Bone marrow (tissue), 2 donors: ENCODE measurements around the gene TMEM91.

Source experiments
- DNase-seq, 2 donors: peaks; one replicate each; lab custom pipeline; 2025; lab: John Stamatoyannopoulos, UW

The TMEM91 gene

DNA sequence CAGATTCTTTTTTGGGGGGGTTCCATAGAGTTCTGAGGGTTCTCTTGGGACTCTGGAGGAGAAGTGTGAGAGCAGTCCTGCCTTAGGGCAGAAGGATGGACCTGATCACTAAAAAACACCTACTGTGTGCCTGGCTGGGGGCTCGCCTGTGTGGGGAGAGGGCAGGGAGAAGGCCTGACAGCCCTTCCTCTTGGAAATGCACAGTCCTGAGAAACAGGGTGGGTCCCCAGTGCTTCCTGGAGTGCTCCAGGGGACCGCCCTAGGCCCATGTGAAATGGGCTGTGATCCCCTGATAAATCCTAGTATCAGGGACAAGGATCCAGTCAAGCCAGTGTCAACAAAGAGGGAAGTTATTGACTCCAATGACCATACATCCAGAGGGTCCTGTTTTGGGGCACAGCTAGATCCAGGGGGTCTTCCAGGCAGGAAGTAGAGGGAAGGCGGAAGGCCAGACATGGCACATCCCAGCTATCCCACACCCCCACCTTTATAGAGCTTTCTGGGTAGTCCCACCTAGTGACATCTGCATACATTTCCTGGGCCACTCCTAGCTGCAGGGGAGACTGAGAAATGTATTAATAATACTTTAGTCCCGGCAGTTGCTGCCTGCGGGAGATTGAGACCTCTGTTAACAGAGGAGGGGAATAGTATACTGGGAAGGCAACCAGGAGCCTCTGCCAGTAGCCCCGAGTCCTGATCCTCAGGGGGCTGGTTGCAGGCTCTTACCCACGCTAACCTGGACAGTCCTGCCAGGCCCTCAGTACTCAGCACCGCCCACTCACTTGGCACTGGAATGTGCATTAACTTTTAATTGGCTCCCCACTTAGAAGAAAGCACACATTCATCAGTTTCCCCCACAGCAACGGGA, 35.0 kb downstream of the TMEM91 start:
- DNase-seq = no peak

DNA sequence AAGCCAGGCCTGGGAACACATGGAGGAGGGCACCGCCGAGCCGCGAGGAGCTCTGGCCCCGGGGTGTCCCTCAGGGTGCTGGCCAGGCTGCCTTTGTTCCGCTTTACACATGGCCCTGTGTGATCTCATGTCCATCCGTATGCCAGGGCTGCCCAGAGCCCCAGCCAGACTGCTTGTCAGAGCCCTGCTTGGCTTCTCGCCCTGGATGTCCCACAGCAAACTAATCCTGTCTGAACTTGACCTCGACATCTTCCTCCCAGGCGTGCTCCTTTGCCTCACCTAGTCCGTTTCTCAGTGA, 35.6 kb downstream of the TMEM91 start:
- DNase-seq = no peak

DNA sequence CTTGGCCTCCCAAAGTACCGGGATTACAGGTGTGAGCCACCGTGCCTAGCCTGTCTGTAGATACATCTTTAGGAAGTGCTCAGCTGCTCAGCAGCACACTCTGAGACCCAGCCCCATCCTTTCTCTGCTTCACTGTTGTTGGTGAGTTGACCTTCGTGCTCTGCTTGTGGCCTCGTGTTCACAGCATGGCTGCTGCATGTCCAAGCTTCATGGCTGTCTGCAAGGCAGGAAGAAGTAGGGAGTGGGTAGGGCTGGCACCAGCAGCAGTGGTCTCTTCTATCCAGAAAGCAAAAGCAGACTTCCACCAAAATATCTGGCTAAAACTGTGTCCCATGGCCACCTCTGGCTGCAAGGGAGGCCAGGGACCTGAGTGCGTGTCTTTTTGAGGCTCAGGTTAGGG, 36.6 kb downstream of the TMEM91 start:
- no peak for DNase-seq

DNA sequence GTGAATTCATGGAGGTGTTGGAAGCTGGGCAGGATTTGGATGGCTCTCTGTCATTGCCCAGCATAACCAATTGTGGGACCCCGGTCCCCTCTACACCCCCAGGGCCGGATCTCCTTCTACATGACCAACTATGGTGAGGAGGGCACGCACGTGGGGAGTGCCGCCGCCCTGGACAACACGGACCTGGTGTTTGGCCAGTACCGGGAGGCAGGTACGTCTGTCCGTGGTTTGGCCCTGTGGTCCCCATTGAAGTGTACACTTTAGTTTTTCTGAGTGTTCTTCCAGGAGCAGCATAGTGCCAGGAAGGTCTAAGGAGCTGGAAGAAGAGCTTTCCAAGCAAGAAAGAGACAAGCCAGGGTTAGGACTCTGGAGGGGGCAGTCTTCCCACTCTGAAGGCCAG, 37.6 kb downstream of the TMEM91 start:
- DNase-seq = no peak

DNA sequence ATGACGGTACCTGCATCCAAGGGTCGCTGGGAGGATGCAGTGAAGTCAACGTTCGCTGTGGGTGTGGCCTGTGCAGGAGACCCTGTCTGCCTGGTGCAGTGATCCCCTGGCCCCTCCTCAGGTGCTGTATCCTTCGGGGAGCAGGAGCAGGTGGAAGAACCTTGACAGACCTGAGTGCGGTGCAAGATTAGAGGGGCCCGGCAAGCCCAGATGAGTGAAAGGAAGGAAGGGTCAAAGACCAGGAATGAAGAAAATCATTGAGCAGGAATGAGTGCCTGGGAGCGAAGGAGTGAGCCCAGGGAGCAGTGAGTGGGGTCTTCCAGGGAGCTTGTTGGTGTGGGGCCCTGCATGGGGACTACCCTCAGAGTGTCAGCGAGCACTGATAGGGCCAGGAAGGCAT, 38.1 kb downstream of the TMEM91 start:
- no peak for DNase-seq

DNA sequence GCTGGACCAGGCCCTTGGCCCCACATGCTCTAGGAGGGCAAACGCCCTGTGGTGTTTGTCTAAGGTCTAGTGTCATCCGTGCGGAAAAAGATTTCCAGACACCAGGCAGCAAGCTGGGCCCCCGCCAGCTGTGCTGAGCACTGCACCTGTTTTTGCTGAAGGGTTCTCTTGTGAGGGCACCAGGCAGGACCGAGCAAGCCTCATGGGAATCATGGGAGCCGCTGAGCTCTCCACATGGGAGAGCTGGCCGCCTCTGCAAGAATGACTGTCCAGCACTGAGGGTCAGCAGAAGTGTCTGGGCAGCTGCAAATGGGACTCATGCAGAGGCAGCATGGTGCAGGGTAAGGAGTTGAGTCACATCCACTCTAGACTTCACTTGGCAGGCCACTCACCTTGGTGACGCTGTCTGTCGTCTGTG, 38.8 kb downstream of the TMEM91 start:
- no peak for DNase-seq

DNA sequence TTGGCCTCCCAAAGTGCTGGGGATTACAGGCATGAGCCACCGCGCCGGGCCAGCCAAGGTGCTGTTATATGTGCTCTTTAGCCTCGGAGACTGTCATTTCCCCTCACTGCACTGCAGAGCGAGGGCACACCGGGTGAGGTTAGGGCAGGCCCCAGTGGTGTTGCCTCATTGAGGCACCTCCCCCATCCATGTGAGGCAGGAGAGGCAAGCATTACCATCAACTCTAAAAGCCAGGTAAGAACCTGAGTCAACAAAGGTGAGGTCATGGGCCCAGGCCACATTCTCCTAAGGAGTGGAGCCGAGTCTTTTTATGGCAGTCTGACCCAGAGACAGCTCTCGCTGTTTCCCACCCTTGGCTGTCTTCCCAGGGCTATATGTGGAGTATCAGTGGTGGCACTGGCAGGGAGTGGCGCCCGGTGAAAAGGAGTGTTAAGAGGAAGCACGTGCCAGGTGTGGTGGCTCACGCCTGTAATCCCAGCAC, 39.9 kb downstream of the TMEM91 start:
- DNase-seq = no peak

DNA sequence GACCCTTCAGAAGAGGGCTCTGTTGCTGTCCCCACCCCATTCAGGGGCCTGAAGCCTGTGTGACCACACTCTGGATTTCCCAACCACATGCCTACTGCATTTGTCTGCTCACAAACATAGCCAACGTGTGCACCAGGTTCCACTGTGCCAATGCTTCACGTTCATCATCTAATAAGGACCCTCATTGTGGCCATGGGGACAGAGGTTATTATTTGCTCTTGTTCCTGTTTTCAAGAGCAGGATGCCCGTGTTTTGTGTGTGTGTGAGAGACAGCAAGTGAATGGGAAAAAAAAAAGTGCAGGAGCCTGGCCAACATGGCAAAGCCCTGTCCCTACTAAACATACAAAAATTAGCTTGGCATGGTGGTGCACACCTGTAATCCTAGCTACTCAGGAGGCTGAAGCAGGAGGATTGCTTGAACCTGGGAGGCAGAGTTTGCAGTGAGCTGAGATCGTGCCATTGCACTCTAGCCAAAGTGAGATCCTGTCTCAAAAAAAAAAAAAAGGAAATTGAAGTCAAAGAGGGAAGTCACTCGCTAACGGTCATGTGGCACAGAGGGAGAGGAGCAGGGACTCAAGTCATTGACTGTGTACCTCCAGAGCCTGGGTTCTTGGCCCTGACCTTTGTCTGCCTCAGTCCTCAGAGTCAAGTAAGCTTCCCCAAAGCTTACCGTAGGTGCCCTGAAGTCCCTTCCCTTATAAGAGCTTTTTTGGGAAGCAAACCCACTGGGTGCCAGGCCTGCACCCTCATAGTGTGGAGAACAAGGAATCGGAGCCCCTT, 44.0 kb downstream of the TMEM91 start:
- DNase-seq = peak; percentile 16 to 79

DNA sequence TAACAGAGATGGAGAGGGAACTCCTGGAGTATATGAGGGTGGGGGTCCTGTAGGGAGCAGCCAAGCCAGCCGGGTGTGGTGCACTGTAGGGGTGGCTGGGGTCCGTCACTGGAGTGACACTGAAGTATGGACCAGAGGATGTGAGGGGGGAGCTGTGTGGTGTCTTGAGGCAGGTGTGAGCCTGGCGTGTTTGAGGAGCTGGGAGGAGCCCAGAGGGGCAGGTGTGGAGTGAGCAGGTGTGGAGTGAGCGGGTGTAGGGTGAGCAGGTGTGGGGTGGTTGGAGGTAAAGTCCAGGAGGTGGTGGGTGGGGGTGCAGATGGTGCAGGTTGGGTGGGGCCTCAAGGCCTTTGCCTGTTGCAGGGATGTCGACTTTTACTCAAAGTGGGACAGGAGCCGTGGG, 45.0 kb downstream of the TMEM91 start:
- DNase-seq = no peak

DNA sequence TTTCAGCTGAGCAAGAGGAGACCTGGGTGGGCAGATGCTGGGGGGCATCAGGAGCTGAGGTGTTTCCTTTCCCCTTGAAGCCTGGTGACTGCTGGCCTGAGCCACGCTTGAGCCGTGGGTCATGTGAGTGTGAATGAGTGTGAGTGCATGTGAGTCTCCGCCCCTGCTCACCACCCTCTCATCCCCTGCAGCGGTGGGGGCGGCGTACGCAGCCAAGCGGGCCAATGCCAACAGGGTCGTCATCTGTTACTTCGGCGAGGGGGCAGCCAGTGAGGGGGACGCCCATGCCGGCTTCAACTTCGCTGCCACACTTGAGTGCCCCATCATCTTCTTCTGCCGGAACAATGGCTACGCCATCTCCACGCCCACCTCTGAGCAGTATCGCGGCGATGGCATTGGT, 45.6 kb downstream of the TMEM91 start:
- DNase-seq = no peak

DNA sequence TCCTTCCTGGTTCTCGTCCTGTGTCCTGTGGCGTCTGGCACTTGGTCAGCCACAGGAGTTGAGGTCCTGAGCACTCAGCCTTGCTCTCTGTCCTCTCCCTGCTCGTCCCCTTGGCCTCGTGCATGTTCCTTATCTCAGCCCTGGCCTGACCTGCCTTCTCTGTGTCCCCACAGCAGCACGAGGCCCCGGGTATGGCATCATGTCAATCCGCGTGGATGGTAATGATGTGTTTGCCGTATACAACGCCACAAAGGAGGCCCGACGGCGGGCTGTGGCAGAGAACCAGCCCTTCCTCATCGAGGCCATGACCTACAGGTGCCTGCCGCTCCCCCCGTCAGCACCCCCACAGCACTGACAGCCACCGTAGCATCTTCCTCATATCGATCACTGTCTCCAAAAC, 46.1 kb downstream of the TMEM91 start:
- no peak for DNase-seq

DNA sequence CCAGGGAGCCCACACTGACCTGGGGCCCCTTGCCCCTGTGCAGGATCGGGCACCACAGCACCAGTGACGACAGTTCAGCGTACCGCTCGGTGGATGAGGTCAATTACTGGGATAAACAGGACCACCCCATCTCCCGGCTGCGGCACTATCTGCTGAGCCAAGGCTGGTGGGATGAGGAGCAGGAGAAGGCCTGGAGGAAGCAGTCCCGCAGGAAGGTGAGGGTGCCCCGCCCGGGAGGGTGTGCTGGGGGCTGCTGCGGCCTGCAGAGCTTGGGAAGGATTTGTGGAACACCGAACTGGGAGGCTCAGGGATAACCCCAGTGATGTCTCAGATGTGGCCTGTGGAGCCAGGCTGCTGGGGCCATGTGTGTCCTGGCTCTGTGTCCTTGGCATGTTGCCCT, 46.6 kb downstream of the TMEM91 start:
- no peak for DNase-seq

DNA sequence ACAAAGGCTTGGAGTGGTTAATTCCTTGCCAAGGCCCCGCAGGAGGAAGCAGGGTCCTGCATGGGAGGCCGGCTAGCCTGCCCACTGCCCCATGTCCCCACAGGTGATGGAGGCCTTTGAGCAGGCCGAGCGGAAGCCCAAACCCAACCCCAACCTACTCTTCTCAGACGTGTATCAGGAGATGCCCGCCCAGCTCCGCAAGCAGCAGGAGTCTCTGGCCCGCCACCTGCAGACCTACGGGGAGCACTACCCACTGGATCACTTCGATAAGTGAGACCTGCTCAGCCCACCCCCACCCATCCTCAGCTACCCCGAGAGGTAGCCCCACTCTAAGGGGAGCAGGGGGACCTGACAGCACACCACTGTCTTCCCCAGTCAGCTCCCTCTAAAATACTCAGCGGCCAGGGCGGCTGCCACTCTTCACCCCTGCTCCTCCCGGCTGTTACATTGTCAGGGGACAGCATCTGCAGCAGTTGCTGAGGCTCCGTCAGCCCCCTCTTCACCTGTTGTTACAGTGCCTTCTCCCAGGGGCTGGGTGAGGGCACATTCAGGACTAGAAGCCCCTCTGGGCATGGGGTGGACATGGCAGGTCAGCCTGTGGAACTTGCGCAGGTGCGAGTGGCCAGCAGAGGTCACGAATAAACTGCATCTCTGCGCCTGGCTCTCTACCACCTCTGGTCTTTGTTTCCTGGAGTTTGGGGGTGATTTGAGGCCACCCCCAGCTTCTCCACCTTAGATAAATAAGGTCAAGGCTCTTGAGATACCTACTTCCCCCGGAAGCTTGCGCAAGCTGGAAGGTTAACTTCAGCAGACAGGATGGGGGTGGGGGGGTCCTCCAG, 48.2 kb downstream of the TMEM91 start:
- DNase-seq = no peak

DNA sequence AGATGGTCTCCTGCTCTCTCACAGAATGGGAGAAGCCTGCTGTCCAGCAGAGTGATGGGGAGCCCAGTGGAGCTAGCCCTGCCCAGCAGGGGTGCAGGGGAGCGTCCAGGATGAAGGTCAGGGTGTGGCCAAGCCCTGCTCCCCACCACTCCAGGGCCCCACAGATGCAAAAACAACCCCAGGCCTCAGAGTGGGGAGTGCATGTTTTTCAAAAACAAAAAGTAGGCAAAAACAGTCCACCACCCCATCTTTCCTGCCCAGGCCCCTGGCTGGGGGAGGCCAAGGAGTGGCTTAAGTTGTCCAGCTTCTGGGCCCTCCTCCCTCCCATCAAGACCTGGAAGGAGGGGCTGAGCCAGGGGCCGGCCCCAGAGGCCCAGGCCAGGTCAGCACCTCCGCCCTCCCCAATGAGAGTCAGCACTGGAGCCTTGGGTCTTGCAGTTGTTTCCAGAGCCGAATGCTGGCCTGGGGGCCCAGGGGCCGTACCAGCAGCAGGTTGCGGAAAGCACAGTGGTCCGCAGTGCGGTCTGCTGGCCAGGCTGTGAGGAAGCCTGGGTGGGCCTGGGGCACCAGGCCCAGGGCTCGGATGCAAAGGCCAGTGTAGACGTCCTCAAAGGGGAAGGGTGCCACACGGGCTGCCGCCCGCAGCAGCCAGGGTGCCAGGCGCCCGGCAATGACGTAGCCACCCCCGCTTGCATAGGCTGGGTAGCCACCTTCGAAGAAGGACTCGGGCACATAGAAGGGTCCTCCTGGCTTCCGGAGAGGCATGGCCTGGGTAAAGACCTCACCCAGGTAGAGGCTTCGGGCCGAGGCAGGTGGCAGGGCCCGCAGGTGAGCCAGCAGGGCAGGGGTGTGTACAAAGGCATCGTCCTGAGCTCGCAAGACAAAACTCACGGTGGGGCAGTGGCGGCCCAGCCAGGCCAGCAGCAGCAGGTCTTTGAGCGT, 49.1 kb downstream of the TMEM91 start:
- DNase-seq = no peak

DNA sequence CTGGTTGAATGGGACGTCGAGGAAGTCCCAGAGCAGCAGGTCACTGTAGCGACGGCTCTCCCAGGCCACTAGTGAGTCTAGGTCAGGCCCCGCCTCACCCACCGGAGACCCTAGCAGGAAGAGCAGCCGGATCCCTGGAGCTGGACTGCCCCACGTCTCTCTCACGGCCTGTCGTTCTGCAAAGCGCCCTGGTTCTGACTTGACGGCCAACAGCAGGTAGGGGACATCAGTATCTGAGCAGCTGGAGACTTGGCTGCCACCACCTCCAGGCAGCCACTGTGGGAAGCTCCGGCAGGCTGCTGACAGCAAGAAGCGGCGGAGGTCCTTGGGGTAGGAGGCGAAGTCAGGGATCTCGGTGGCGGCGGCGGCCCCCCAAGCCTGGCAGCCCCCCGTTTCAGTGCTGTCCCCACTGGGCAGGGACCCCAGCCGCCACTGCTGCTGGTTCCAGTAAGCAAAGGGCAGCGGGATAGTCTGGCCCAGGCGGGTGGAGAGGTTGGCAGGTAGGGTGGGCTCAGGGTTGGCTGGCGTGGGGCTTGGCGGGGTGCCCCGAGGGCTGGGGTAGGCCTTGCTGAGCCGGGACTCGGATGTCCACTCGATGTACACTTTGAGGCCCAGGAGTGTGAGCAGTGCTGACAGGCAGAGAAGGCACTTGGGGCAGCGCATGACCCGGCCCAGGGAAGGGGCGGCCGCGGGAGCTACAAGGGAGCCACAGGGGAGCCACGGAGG, 49.9 kb downstream of the TMEM91 start:
- DNase-seq = no peak

DNA sequence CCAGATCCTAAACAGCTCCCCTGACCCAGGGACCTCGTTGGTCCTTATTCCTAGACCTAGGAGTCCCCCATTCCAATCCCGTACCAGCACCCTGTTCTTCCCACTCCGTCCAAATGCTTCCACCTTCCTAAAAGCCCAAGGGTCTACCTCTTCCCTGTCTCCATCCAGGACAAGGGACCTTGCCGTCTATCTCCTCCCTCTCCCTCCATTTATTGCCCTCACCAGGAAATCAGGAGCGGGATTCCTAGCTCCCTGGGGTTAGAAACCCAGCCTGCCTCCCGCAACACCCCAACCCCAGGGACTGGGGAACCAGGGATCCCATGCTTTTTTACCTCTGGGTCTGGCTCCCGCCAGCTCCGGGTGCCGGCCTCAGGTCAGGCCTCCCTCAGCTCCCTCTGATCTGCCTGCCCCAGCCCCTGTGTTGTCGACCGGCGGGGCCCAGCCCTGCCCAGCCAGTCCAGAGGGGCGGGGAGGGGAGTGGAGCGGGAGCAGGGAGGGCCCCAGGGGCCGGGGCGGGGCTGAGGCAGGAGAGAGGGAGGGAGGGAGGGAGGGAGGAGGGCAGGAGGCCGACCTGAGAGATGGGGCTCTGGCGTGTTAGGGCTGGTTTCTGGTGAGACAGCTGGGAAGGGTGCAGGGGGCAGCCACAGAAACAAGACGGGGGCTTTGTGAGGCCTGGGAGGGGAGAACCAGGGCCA, 50.8 kb downstream of the TMEM91 start, which contains the start of gene B3GNT8:
B3GNT8 (minus strand) TSS at position 423 of the 695 bp plus-strand sequence. CDS start 596 bp downstream, outside the sequence.
- peak; percentile 51 to 60 for DNase-seq

DNA sequence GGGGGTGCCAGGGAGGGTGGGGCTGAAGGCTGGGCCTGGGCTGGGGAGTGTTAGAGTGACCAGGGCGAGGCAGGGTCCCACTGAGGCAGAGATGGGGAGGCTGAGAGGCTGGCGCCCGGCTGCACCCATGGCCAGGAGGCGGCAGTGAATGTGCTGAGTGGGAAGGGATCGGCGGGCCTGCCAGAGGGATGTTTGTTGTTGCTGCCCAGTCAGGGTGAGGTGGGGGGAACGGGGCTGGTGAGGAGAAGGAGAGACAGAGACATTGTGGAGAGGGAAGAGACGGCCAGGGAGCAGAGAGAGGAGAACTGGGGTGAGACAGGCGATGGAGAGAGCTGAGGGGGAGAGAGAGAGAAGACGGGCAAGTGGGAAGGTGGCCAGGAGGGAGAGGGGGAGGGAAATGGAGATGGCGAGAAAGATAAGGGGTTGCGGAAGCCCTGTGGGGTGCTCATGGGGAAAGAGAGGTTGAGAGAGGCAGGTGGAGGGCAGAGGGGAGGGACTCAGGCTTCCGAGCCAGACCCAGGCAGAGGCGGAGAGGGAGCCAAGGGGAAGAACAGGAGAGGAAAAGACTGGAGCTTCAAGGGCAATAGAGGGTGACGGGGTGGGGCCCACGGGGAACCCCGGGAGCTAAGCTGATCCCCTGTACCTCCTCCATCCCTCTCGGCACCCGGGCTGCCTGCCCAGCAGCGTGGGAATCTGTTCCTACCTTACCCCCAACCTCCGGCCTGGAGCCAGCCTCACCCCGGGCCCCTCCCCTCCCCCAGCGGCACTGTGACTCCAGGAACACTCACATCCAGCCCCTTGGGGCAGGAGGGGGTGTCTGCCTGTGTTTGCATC, 51.5 kb downstream of the TMEM91 start:
- peak; percentile 51 to 53 for DNase-seq

DNA sequence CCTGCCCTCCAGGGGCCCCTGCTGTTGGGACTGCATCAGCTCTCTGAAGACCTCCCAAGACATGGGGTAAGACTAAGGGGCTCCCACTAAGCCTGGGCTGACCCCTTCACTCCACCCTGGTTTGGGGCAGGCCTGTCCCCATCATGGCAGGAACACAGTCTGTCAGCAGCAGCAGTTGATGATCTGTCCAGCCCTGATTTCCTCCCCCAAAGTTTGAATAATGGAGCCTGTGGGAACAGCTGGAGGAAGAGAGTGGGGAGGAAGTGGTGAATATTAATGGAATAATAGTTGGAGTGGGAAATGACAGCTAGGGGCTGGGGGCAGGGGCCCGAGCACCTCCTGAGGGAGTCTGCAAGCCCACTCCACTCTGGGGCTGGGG, 52.1 kb downstream of the TMEM91 start:
- DNase-seq = no peak

DNA sequence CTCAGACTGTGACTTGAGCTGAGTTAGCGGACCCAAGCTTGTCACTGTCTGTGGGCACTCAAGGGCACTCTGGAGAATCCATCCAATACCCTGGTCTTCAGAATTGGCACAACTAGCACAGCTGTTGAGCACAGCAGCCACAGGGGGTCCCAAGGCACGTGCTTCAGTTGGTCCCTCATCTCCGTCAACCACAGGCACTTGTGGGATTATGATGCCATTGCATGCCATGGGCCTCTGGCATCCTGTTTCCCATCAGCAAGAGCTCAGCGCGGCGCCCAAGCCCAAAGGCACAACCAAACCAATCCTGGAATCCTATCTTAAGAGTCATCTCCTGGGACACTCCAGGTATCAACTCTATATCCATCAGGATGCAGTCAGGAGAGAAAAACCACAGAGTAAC, 54.6 kb downstream of the TMEM91 start:
- no peak for DNase-seq
